ENCODE data around the gene COLEC12.

Gene COLEC12

DNA sequence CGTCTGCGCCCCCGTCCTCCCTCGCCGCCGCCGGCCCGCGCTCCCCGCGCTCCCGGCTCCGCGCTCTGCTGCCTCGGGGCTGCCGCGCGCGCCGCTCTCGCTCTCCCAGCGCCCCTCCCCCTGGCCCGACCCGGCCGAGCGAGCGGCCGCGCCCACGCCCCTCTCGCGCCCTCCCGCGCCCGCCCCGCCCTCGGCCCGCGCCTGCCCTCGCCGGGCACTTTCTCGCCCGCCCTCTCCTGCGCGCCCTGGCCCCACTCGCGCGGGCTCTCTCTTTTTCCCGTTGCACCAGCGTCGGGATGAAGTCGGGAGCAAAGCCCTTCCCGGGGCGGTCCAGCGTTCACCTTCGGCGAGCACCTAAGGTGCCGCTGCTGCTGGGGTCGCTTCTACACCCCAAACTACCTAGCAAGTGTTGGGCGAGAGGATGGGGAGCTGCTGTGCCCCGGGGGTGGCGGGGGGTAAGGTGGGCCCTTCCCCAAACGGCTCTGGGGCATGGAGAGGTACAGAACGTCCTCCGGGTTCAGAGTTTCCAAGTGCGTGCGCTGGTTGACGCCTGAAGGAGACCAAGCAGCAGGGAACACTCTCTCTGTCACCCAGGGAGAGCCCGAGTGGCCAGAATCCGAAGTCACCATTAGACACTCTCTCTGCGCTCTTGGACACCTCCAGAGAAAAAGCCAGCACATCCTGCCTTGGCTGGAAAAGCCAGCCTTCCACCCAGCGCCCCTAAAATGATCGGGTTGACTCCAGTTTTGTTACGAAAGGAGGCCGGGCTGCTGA lies at the start of gene COLEC12:
COLEC12 (minus strand) TSS at position 70 of the 774 bp plus-strand sequence. CDS start 187 bp downstream, outside the sequence.
- no peak for DNase-seq

DNA sequence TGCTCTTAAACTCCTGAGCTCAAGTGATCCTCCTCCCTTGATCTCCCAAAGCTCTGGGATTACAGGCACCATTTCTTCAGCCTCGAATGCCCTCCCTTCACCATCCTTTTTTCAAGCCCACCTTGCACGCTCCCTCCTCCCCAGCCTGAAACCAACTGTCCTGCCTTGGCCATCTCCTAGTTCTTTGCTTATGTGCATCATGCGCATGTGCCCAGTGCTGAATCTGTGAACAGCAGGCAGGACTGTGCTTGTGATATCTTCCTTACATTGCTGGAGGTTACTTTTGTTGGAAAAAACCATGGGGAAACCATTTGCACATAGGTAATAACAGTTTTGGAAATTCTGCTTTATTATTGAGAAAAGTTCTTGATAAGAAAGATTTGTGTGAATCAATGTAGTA lies 49.5 kb upstream of the COLEC12 start:
- no peak for DNase-seq

DNA sequence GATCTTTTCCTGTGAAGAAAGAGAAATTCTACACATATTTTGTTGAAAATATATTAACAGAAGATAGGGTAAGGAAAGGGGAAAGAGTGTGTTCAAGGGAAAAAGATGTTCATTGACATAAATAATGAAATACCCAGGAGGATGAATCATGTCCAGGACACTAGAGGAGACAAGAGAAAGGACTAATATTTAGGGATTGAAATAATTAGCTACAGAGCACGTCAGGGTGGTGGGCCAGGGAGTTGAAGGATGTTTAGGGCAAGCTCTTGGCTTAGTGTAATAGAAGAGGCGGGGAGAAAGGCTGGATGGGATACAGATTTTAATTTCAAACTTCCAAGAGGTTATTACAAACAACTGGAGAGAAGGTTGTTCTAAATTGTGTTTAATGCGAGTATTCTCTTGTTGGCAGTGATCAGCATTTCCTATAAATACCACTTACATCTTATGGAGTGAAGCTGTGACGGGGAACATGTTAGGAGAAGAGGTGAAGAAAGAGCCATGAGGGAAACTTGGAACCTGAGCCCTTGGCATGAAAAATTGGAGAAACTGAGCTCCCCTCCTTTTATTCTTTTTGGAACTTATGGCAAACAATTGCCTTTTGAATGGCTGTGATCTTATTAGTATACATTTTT lies 43.1 kb upstream of the COLEC12 start:
- DNase-seq = no peak

DNA sequence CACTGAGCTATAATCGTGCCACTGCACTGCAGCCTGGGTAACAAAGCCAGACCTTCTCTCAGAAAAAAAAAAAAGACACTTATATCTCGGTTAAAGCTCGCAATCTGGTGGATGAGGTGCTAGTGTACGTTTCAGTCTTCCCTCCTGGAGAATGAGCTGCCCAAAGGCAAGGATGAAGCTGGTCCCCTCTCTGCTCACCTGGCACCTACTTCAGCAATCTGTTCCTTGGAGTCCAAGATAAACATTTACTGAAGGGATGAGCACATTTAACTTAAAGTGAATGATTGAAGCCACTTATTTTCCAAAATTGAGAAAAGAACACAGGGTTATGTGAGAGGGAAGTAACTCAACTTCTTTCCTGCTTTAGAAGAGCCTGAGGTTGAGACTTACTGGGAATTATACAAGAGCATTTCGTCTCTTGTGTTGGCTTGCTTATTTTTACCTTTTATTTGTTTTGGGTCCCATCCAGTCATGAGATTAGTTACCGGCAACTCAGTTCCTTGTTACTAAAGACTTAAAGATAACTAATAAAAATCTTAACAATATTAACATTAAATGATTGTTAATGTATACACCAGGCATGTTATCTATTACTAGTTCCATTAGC lies 33.6 kb upstream of the COLEC12 start:
- DNase-seq = no peak

DNA sequence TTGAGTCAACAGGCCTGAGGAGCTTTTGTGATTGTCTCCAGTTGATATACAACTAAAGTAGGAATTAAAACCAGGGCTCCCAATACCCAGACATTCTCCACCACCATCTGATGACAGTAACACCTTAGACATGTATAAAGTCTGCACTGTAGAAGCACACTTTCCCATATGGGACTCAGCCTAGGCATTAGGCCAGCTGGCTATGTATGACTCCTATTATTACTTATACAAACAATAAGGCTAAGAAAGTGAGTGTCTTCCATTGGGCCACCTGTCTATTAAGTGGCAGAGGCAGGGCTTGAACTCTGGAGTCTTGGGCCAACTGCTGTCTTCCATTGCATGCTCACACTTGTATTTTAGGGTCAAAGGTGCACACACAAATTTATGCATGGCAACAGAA lies 32.1 kb upstream of the COLEC12 start:
- DNase-seq = no peak

DNA sequence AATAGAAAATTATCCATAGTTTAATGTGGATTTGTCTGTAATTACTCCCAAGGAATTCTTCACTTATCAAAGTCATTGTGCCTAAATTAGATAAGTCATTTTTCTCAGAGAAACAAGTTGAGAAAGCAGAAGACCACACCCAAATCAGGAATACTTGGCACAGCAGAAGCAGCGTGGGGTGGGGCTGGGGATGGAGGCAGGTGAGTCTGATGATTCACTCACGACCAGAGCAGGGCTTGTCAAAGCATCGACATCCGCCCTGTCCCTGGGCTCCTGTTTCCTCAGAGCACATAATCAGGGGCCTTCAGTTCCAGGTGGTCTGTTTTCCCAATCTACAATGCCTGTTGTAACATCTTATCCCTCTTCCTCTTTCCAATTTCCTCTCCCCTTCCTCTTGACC lies 31.5 kb upstream of the COLEC12 start:
- no peak for DNase-seq

DNA sequence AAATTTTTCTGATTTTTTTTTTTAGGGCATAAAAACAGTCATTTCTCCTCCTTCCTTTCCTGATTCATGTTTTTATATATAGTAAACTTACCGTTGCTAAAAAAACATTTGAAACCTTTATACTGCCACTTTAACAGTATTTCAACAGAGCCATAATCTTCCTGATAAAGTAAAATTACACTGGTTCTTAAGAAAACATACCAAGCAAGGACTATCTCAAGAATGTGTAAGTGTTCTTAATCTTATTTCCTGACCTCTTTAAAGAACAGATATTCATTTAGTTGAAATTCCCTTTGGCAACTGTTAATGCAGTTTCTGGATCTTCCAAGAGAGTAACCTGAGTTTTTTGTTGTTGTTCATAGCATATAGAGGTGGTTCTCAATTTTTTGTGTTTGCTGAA lies 26.6 kb upstream of the COLEC12 start:
- no peak for DNase-seq

DNA sequence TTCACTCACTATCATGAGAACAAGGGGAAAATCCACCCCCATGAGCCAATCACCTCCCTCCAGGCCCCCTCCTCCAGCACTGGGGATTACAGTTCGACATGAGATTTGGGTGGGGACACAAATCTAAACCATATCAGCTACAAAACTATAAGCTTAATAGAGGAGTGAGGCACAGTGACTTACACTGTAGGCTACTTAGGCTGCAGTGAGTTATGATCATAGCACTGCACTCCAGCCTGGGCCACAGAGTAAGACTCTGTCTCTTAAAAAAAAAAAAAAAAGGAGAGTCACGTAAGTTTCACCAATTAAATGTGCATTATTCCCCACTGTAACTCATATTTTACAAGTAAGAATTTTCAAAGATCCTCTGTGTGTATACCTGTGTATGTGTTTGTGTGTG lies 26.2 kb upstream of the COLEC12 start:
- no peak for DNase-seq

DNA sequence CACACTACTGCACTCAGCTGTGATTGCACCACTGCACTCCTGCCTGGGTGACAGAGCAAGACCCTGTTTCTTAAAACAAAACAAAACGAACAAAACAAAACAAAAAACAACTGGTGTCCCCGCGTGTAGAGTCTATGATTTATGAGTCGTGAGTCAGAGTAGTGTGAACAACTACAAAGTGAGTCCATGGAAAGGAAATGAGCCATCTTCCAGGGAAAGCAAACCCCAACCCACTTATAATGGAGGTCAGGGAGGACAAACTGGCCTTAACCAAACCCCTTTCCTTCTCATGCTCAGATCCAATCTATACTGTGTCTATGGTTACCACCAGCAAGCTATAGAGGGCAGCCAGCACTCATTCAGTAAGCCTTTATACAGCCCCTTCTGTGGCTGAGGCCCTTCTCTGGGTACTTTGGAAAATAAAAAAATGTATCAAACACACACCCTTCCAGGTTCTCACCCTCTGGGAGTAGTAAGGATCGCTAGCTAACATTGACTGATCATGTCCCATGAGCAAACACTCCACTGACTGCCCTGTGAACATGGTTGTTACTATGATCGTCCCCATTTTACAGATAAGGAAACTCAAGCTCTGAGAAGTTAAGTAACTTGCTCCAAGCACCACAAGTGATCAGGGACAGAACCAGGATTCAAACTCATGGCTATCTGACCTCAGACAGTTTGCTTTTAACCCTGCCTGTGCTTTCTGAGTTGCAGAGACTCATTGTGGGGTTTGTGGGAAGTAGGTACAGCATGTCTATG lies 24.7 kb upstream of the COLEC12 start:
- DNase-seq = no peak

DNA sequence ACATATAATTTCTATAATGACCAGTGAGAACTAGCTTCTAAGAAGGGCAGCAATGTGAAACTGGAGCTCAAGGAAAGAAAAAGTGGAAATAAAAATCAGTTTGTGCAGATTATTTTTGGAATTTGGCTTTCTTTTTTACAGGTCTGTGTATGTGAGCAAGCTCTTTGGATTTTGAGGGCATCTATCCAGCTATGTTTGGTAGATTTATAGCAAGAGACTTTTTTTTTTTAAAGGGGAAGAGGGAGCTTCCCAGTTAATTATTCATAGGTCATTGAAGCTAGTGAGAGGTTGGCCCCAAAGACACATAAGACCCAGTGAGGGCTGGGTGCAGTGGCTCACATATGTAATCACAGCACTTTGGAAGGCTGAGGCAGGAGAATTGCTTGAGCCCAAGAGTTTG lies 24.0 kb upstream of the COLEC12 start:
- no peak for DNase-seq

DNA sequence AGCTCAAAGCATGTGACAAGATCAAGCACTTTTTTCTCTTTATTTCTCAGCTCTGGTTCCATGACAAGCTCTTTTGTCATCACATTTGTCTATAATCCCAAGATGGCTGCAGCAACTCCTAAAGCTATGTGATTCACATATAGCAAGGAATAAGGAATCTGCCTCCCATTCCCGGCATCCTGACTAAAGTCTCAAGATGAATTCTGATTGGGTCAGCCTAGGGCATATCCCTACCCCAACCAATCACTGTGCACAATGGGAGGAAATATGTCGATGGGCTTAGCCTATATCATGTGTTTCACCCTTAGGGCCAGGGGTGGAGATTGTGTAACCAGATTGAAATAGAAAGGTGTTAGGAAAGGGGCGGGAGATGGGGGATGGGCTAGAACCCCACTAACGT lies 23.1 kb upstream of the COLEC12 start:
- DNase-seq = no peak

DNA sequence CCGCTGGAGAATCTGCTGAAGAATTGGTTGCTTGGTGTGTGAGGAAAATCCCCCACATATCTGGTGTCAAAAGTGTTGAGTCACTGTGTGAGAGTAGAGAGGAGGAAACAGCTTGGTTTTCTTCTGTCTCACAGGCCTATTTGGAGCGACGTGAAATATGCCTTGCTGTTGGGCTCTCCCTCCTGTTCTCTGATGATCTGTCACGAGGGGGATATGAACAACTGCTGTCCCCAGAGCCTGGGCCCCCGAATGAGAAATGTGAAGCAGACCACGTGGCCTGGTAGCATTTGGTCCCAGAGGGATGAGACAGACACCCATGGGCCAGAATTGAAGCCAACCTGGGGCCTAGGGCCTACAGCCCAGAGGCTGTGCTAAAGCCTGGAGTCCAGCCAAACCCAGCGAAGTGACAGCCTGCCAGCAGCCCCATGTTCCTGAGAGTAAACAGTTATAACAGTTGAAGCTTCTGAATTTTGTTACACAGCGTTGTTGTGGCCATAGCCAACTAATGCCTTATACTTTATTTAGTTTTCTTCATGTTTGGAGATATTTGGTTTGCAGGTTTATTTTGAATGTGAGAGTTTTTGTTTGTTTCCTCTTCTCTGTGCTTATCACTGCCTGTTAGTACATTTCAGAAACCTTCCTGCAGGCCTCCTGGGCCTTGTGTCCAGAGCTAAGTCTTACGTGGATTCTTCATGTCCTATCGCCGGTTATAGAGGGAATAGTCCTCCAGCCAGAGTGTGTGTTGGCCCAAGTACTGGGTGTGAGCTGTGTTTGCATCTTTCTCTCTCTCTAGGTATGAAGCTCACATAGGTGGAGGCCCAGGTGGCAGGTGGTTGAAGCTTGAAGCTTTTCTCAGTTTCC lies 18.7 kb upstream of the COLEC12 start:
- no peak for DNase-seq

DNA sequence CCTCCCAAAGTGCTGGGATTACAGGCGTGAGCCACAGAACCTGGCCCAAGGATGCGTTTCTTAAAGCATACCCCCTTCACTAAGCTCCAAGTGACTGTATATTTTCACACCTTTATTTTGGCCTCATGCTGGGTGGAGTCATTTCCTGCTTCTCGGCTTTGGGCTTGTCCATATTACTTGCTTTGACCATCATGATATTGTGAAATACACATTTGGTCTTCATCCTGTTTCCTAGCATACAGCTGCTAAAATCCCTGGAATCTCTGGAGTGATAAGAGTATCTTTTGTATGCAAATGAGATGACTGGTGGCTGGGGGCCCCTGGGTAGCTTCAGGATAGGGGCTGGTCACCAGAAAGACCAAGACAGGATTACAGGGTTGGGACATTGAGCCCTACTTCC lies 17.6 kb upstream of the COLEC12 start:
- no peak for DNase-seq

DNA sequence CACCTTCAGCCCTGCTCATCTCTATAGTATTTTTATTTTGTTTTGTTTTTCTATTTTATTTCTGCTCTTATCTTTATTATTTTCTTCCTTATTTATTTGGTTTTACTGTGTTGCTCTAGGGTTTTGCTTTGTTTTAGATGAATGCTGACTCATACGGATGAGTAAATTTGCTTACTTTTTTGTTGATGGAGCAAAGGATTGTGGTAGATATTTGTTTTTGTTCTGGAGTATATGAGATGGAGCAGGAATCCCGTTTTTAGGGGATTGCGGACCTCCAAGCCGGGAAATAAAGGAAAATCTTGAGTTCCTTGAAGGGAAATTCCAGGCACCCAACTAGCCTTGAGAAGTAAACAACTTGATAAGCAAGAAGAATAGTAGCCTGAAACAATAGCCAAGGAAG lies 15.3 kb upstream of the COLEC12 start:
- no peak for DNase-seq

DNA sequence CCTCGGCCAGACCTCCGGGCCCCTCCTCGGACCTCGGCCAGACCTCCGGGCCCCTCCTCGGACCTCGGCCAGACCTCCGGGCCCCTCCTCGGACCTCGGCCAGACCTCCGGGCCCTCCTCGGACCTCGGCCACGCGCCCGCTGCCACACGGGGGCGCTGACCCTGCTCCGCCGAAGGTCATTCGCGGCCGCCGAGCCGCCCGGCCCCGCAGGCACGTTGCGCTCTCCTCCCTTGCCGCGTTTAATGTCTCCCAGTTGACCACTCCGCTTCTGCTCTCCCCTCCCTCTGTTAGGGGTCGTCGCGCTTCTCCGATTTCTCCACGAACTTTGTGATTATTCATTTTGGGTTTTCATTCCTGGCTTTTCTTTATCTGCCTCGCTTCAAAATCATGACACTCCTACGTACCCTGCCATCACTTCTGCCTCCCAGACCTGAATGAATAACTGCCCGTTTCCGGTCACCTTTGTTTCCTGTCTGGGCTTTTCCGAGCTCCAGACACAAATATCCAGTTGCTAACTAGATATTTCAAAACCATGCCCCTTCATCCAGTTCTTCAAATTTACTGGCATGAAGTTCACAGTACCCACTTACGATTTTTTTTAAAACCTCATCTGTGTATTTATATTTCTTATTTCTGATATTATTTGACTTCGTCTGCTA lies 14.8 kb upstream of the COLEC12 start:
- no peak for DNase-seq

DNA sequence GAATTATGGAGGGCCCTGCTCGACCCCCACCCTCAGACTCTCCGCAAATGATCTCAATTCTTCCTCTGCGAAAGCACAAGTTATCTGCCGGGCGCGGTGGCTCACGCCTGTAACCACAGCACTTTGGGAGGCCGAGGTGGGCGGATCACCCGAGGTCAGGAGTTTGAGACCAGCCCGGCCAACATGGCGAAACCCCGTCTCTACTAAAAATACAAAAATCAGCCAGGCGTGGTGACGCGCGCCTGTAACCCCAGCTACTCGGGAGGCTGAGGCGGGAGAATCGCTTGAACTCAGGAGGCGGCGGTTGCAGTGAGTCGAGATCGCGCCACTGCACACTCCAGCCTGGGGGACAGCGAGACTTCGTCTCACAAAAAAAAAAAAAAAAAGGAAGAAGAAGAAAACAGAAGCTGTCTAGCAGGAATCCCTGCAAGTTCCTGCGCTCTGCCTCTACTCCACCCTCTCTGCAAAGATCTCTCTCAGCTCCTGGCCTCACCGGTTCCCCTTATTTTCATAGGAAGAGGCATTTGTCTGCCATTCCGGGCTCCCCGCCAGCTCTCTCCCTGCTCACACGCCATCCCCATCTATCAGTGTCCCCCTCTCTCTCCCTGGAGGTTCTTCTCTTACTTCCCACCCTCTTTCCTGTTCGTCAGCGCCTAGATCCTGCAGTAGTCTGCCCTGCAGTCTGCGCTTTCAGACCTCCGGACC lies 13.5 kb upstream of the COLEC12 start:
- DNase-seq = no peak

DNA sequence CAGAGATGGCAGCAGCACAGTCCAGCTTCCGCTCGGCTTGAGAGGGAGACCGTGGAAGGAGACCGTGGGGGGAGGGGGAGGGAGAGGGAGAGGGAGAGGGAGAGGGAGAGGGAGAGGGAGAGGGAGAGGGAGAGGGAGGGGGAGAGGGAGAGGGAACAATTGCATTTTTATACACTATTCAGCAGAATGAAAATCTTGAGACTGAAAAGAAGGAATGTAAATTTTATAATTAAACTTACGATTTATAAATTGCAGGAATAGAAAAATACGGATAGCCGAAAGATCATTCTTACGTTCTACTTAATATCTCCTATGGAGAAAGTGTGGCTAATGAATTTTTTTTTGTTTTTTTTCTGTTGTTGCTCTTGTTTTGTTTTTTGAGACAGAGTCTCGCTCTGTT lies 12.5 kb upstream of the COLEC12 start:
- no peak for DNase-seq

DNA sequence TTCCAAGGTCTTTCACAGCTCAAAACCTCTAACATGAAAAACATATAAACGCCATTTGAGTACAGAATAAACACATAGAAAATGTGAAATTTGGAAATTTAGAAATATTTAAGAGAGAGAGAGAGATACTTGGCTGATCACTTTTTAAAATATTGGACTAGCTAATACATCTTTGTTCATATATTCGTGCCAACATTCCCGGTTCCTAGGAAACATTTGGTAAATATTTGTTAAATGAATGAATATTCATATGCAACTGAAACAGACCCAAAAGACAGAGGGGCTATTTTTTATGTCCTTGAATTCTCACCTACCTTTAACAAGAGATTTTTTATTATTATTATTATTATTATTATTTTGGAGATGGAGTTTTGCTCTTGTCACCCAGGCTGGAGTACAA lies 8.3 kb upstream of the COLEC12 start:
- no peak for DNase-seq

DNA sequence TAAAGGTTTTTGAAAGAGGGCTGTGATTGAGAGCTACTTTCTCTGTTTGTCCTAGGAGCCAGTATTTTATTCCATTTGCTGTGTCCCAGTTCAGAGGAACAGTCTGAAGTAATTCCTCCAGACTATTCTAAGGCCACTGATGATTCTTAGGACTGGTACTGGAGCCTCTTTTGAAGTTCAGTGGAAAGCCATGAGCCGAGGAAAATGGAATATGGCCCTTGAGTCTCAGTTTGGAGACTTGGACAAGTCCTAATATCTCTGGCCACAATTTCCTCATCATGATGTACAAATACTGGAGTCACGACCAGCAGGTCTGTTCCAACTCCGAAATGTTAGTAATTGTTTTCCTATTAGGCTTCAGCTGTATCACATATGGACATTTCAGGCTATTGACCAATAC lies 7.1 kb upstream of the COLEC12 start:
- no peak for DNase-seq

DNA sequence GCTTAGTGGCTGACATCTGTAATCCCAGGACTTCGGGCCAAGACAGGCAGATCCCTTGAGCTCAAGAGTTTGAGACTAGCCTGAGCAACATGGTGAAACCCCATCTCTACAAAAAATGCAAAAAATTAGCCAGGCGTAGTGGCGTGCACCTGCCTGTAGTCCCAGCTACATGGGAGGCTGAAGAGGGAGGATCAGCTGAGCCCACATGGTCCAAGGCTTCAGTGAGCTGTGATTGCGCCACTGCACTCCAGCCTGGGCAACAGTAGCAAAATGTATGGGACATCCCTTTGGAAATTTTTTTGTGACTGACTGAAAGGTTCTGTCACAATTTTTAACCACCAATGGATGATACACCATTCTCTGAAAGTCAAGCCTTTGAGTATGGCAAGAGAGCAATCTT lies 6.3 kb upstream of the COLEC12 start:
- no peak for DNase-seq

DNA sequence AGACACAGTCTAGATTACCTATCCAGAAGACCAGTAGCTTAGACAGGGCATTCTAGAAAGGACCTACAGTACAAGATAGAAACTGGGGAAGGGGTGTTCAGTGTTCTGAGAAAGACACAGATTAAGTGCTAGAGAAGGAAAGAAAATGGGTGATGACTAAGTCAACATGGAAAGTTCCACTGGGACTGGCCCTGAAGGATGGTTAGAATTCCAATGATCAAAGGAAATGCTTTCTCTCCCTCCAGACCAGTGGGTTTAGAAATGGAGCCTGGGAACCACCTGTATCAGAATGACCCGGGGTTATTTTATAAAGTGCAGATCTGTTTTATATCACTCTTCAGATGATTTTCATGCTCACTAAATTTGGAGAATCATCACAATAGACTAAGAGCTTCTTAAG lies 5.8 kb upstream of the COLEC12 start:
- DNase-seq = no peak
